Stimulated activated CD8-positive, alpha-beta memory T cell treated with anti-CD3 and anti-CD28 coated beads, Interleukin-12 subunit alpha, Interleukin-12 subunit beta, amount 100 ng/mL, for 24 hours (primary cell): Measurements from ENCODE around the gene LCOR.

Source experiments
- DNase-seq: peaks from one replicate; pipeline ENCODE4 v3.0.0-alpha.2; 2020; ENCODE audit errors: extremely low read depth

LCOR gene

DNA sequence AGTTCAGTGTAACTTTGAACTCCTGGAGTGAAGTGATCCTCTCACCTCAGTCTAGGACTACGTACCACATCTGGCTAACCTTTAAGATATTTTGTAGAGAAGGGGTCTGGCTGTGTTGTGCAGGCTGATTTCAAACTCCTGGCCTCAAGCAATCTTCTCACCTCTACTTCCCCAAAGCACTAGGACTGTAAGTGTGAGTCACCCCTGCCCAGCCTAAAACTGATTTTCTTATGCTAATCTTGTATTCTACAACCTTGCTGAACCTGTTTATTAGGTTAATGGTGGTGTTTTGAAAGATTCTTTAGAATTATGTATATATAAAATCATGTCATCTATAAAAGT is 58.0 kb downstream of the LCOR start:
- DNase-seq = no peak

DNA sequence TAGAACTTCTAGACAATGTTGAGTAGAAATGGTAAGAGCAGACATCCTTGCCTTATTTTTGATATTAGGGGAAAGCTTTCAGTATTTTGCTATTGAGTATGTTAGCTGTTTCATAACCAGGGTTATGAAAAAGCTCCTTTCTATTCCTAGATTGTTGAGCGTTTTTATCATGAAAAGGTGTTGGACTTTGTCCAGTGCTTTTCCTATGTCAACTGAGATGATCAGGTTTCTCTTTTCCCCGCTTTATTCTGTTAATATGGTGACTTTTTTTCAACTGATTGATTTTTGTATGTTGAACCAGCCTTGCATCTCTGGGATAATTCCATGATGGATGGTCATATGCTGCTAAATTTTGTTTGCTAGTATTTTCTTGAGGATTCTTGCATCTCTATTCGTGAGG is 58.5 kb downstream of the LCOR start:
- DNase-seq = no peak

DNA sequence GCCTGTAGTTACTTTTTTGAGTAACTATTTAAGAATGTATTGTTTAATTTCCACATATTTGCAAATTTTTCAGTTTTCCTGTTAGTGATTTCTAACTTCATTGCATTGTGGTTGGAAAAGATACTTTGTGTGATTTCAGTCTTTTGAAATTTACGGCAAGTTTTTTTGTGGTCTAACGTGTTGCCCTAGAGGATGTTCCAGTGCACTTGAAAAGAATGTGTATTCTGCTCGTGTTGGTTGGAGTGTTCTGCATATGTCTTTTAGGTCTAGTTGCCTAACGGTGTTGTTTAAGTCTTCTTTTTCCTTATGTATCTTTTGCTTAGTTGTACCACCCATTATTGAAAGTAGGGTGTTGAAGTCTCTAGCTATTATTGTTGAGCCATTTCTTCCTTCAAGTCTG is 59.7 kb downstream of the LCOR start:
- DNase-seq = no peak

- no peak for DNase-seq
Observed at GRCh38 chr10:96895662-96896424, 63.7 kb downstream of the LCOR start.

DNA sequence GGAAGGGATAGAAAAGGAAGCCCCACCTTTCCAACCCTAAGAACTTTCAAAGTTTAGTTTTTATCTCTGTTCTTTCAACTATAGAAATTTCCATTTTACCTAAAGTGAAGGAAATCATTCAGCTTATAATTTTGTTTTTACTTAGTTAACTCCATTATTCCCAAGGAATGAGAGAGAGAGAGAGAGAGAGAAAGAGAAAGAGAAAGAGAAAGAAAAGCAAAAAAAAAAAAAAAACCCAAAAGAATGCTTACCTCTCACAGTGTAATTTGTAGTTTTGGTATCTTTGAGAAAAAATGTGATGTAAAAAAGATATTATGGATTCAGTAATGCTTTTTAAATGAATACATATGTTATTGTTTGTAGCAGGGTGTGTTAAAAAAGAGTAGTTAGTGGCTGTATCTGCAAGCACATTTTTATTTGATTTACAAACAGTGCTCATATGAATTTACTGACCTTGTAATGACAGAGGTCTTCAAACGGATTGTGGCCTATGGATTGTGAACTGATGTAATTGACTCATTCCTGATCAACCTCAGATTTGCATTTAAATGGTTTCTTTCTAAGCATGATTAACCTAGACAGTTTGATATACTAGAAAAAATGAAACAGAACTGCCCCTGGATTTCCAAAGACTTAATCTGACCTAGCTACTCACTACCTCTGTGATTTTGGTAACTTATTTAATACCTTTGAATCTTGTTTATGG is 64.9 kb downstream of the LCOR start:
- DNase-seq = no peak

GRCh38 chr10:96902117-96902516 is 70.0 kb downstream of the LCOR start:
- DNase-seq = no peak

- DNase-seq = no peak
Observed at GRCh38 chr10:96902731-96903358, 70.7 kb downstream of the LCOR start.

GRCh38 chr10:96904648-96905047 is 72.5 kb downstream of the LCOR start:
- no peak for DNase-seq

DNA sequence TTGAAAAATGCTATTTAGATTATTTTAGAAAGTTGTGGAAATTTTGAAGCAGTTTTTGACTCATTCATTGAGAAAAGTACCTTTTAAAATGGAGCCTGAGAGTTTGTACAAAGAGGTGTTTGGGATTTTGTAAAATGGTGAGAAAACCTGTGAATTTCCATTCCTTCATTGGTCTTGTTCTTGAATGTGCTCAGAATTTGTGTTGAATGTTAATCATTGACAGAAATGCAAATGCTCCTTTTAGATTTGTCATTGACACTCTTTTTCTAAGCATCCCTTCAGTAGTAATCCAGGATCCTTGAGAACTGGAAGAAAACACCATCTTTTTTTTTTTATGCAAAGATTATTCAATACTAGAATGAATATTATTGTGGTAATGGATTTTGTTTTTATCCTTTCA is 74.8 kb downstream of the LCOR start:
- DNase-seq = no peak

DNA sequence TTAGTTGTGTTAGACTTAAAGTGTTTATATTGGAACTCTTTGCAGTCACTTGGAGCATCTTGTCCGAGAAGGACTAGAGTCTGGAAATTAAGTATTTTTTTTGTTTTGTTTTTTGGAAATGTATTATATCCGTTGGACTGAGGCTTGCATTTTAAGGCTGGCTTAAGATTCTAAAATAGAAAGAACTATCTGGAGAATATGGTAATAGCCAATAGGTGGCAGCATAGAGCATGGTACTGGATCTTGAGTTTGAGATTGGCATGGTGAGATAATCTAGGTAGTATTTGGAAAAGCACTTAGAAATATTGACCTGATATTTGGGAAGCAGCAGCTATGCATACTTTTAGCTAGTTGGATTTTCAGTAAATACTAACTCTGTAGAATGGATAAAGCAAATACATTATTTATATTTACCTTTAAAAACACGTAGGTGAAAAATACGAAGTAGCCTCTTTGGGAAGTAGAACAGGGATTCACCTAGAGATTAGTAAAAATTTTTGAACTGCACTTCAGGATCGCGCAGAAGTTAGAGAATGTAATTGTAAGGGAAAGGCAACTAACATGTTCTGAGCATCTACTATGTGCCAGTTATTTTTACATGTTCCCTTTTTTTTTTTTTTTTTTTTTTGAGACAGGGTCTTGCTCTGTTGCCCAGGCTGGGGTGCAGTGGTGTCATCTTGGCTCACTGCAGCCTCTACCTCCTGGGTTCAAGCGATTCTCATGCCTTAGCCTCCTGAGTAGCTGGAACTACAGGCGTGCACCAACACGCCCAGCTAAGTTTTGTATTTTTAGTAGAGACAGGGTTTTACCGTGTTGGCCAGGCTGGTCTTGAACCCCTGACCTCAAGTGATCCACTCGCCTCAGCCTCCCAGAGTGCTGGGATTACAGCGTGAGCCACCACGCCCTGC is 78.6 kb downstream of the LCOR start:
- DNase-seq = no peak

DNA sequence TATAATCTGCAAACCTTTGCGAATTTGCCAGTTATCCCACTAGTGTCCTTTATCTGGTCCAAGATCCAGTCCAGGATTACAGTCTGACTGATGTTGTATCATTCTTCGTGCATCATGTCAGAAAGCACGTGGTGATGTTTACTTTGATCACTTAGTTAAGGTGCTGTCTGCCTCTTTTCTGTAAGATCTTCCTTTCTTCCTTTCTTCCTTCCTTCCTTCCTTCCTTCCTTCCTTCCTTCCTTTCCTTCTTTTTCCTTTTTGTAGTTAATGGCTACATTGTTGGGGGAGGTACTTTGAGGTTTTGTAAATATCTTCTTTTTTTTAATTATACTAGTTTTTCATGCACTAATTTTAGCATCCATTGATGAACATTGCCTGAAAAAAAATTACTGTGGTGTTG is 80.3 kb downstream of the LCOR start:
- no peak for DNase-seq

GRCh38 chr10:96913906-96914305 is 81.8 kb downstream of the LCOR start:
- no peak for DNase-seq

DNA sequence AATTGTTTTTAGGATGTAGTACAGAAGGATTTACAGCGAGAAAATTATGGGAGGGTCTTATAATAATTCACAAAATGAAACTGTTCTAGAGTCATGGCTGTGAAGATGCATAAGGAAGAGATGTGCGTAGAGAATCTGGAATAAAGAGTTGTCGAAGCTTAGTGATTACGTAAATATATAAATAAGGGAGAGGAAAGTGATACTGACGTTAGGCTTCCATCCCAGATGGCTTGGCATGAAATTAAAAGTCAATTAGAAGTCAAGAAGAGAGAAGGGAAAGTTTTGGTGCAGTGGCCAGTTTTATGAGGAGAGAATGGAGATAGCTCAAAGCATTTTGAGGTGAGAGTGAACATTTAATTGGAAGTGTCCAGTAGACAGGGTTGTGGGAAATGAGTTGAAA is 85.5 kb downstream of the LCOR start:
- DNase-seq = no peak

DNA sequence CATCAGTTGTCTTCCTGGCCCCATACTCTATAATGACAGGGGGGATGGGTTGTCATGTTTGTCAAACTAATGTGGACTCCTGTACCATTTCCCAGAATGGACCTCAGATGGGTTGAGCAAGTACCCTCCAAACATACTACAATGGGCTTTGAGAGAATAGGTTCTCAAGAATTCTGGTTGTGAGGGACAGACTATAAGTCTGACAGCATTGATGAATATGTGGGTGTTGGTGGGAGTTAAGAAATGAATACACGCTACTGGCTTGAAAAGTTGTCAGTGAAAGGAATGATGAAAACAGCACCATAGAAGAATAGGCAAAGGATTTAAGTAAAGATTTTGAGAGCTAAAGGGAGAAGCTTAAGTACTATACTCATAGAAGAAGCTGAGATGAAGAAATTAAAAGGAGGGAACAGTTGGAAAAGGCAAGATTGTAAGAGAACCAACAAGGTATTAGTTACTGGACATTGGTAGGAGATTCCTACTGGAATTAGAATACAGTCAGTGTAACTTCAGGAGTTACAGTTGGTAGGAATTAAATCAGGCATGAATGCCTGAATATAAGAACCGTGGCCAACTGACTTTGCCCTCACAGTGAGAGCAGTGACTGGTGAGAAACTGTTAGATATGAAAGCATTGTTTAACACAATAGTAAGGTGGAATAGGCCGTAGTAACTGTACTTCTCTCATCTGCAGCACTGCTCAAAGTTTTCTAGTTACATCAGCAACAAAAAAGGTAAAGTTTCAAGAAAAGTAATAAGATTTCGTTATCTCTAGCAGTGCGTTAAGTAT is 86.3 kb downstream of the LCOR start:
- no peak for DNase-seq

- DNase-seq = no peak
Observed at GRCh38 chr10:96919785-96920430, 87.8 kb downstream of the LCOR start.

DNA sequence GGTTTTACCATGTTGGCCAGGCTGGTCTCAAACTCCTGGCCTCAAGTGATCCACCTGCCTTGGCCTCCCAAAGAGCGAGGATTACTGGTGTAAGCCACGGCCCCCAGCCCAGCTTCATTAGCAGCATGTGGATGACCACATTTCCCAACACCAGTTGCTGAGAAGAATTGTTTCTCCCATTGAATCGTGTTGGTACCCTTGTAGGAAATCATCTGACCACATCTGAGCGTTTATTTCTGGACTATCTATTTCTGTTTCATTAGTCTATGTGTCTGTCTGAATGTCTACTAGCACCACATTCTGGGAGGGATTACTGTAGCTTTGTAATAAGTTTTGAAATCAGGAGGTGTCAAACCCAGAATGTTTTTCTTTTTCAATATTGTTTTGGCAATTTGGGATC is 89.6 kb downstream of the LCOR start:
- DNase-seq = no peak

DNA sequence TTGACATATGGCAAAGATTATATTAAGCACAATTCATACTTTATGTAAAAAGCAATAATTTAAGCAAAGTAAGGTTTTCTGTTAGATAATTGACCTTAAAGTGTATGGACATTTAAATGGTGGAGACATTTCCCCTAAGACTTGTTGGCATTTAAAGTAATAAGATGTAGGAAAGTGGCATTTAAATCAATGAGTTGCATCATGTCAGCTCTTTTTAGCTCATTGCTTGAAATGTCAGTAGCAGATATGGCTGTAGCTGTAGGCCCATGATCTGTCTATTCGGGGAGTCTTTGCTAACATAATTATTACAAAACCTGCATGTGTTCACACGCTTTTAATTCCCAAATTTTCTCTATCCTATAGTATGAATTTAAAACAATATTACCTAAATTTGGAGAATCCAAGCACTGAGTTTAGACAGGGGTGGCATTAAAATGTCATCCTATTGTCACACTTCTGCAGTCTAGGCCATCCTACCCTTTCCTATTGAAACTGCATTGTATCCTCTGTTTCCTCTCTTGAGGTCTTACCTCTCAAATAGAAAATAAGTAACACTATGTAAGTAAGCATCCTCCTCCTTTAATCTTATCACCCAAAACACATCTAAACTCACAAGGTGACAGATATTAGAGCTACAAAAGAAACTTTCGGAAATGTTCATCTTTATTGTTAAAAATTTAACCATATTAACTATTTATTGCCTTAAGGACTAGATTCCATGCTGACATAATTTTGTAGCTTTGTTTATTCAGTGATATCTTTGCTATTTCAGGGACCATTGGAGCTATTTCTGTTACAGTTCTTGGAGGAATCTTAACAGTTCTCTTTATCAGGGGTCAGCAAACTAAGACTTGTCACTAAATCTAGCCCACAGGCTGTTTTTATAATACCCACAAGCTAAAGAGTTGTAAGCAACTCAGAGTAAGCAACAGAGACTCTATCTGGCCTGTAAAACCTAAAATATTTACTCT is 91.2 kb downstream of the LCOR start:
- no peak for DNase-seq

GRCh38 chr10:96924861-96925260 is 92.8 kb downstream of the LCOR start:
- DNase-seq = no peak

GRCh38 chr10:96930469-96930868 is 98.4 kb downstream of the LCOR start:
- DNase-seq = no peak

- DNase-seq = no peak
Observed at GRCh38 chr10:96935148-96935547, 103.0 kb downstream of the LCOR start.
